K562 (cell line): ENCODE data around the gene COL20A1.

Source experiments
- CHCHD3 ChIP-seq: fragments of 250-450 bp; sonication (Bioruptor Pico); IDR thresholded peaks from 2 replicates; pipeline ENCODE4 v2.1.2; 2022; ENCODE audit warnings: mild to moderate bottlenecking
- EP400 ChIP-seq: fragments of 450-650 bp; IDR thresholded peaks from 2 replicates; pipeline ENCODE4 v1.6.1; 2017; ENCODE audit warnings: antibody characterized with exemption, mild to moderate bottlenecking, moderate library complexity
- POLR2A ChIP-seq: fragments of 450-650 bp; conservative IDR thresholded peaks from 2 replicates; pipeline ENCODE4 v1.6.1; 2016
- RFX1 ChIP-seq: fragments of 450-650 bp; IDR thresholded peaks from 2 replicates; pipeline ENCODE4 v1.6.1; 2016; ENCODE audit warnings: mild to moderate bottlenecking, moderate library complexity
- RNF2 ChIP-seq: sonication (generic); IDR thresholded peaks from 2 replicates; pipeline ENCODE4 v1.6.1; 2016
- TOE1 ChIP-seq, 2 experiments: fragments of 450-650 bp in 1 of 2; sonication (generic) in 1 of 2; formaldehyde crosslinking in 1 of 2; IDR thresholded peaks; 2 replicates each; pipeline versions ENCODE4 v1.7.1 to v1.8.0; 2016 to 2022; ENCODE audit warnings: borderline replicate concordance in 2 of 2, mild to moderate bottlenecking in 2 of 2, antibody characterized with exemption in 1 of 2, inconsistent platforms in 1 of 2, low read depth in 1 of 2, missing genetic modification reagents in 1 of 2, moderate library complexity in 1 of 2
- ZNF347 ChIP-seq: fragments of 450-650 bp; formaldehyde crosslinking; IDR thresholded peaks from 2 replicates; pipeline ENCODE4 v1.4.0; 2020; ENCODE audit warnings: low read depth, mild to moderate bottlenecking, moderate library complexity
- TF ChIP-seq, protein P1 (sequence below): fragments of 450-650 bp; IDR thresholded peaks from 2 replicates; pipeline ENCODE4 v1.6.1; 2017; ENCODE audit warnings: mild to moderate bottlenecking, moderate library complexity
- TF ChIP-seq, protein P2 (sequence below): fragments of 450-650 bp; conservative IDR thresholded peaks from 2 replicates; pipeline ENCODE4 v1.6.1; 2016; ENCODE audit warnings: missing genetic modification characterization, low read depth, mild to moderate bottlenecking, control low read depth, missing compliant biosample characterization
- TF ChIP-seq, protein P3 (sequence below), 2 experiments: fragments of 450-650 bp; conservative IDR thresholded peaks; 2 replicates each; pipeline ENCODE4 v1.6.1; 2017; ENCODE audit warnings: mild to moderate bottlenecking in 2 of 2, moderate library complexity in 2 of 2

DNA sequence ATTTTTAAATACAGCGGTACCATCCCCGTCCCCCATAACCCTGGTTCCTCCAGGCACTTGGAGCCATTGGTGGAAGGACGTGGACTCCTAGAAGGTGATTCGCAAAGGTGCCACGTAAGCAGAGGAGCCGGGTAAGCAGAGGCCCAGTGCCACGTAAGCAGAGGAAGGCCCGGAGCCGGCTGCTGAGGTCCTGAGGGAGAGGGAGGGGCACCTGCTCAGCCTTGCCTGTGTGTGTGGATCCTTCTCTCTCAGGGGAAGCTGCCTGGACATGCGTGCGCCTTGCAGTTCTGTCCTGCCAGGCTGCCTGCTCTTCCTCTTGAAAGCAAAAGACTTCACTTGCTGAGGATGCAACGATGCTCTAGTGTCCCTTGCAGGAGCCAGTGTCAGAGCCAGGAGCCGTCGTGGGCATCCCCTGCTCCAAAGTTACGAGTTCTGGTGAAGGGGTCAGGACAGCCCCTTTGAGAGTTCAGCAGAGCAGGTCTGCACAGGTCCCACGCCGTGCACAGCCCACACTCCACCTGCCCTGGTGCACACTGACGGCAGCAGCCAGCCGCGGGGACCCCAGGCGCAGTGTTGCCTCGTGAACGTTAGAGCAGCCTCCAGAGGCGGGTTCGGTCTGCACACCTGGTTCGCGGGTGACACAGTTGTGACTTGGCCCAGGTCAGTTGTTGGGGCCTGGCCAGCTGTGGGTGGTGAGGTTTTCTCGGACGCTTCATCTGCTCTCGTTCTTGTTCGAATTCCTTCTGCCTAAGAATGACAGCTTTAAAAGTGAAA, 36.9 kb upstream of the COL20A1 start:
- TF ChIP-seq, protein P1, sequence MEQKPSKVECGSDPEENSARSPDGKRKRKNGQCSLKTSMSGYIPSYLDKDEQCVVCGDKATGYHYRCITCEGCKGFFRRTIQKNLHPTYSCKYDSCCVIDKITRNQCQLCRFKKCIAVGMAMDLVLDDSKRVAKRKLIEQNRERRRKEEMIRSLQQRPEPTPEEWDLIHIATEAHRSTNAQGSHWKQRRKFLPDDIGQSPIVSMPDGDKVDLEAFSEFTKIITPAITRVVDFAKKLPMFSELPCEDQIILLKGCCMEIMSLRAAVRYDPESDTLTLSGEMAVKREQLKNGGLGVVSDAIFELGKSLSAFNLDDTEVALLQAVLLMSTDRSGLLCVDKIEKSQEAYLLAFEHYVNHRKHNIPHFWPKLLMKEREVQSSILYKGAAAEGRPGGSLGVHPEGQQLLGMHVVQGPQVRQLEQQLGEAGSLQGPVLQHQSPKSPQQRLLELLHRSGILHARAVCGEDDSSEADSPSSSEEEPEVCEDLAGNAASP: no peak
- TF ChIP-seq, protein P2, sequence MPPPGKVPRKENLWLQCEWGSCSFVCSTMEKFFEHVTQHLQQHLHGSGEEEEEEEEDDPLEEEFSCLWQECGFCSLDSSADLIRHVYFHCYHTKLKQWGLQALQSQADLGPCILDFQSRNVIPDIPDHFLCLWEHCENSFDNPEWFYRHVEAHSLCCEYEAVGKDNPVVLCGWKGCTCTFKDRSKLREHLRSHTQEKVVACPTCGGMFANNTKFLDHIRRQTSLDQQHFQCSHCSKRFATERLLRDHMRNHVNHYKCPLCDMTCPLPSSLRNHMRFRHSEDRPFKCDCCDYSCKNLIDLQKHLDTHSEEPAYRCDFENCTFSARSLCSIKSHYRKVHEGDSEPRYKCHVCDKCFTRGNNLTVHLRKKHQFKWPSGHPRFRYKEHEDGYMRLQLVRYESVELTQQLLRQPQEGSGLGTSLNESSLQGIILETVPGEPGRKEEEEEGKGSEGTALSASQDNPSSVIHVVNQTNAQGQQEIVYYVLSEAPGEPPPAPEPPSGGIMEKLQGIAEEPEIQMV (tag): no peak
- no peak for TF ChIP-seq POLR2A
- TF ChIP-seq ZNF347 (CRISPR knock-in tag): no peak
- no peak for TF ChIP-seq TOE1 (IDR thresholded peaks at IDR 0.05; ENCODE audit: borderline replicate concordance)
- no peak for TF ChIP-seq TOE1 (CRISPR knock-in tag; IDR thresholded peaks at IDR 0.05; ENCODE audit: borderline replicate concordance, low read depth)
- TF ChIP-seq, protein P3, sequence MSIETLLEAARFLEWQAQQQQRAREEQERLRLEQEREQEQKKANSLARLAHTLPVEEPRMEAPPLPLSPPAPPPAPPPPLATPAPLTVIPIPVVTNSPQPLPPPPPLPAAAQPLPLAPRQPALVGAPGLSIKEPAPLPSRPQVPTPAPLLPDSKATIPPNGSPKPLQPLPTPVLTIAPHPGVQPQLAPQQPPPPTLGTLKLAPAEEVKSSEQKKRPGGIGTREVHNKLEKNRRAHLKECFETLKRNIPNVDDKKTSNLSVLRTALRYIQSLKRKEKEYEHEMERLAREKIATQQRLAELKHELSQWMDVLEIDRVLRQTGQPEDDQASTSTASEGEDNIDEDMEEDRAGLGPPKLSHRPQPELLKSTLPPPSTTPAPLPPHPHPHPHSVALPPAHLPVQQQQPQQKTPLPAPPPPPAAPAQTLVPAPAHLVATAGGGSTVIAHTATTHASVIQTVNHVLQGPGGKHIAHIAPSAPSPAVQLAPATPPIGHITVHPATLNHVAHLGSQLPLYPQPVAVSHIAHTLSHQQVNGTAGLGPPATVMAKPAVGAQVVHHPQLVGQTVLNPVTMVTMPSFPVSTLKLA (conservative IDR thresholded peaks at IDR 0.05): no peak
- TF ChIP-seq RNF2: no peak
- no peak for TF ChIP-seq RFX1
- TF ChIP-seq EP400: no peak
- no peak for TF ChIP-seq CHCHD3 (CRISPR knock-in tag)
